OCI-LY7 (cell line): Measurements from ENCODE around the gene ETFRF1.

Source experiments
- CTCF ChIP-seq: fragments of 200-600 bp; sonication (generic); conservative IDR thresholded peaks from 2 replicates; pipeline ENCODE4 v1.5.1; 2014; ENCODE audit warnings: mild to moderate bottlenecking, antibody characterized with exemption, low read length, moderate library complexity, mixed read lengths
- EZH2phosphoT487 ChIP-seq: fragments of 200-600 bp; sonication (generic); IDR thresholded peaks from 2 replicates; pipeline ENCODE4 v1.6.1; 2018; ENCODE audit warnings: low read depth, borderline replicate concordance, mild to moderate bottlenecking, mixed run types, antibody characterized with exemption, low read length, moderate library complexity, mixed read lengths

GRCh38 chr12:25162866-25163265 lies 32.2 kb upstream of the ETFRF1 start:
- TF ChIP-seq CTCF (no peak), EZH2phosphoT487 (no peak)
